ENCODE data around the gene C4B.
"Not testable (repeated sequence)": the region's sequence is repeated elsewhere in the genome, so short reads cannot be mapped to it uniquely, and the experiment has no call there.

C4B gene

DNA sequence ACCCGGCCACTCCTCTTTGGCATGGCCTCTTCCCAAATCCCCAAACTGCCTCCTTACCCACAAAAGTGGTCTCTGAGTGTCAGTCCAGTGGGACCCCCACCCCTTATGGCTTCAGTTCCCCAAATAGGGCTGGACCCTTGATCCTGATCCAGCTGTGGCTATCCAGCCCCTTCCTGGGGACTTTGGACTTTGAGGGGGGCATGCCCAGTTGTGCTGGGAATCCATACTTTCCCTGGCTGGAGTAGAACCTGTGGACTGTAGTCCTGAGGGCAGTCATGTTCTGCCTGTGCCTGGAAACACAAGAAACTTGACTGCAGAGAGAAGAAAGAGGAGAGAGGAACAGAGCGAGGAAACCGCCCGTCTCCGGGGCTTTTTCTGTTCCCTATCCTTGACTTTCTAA, 22.5 kb downstream of the C4B start:
- DNase-seq (ENCODE audit: low spot score), result not testable (repeated sequence)

DNA sequence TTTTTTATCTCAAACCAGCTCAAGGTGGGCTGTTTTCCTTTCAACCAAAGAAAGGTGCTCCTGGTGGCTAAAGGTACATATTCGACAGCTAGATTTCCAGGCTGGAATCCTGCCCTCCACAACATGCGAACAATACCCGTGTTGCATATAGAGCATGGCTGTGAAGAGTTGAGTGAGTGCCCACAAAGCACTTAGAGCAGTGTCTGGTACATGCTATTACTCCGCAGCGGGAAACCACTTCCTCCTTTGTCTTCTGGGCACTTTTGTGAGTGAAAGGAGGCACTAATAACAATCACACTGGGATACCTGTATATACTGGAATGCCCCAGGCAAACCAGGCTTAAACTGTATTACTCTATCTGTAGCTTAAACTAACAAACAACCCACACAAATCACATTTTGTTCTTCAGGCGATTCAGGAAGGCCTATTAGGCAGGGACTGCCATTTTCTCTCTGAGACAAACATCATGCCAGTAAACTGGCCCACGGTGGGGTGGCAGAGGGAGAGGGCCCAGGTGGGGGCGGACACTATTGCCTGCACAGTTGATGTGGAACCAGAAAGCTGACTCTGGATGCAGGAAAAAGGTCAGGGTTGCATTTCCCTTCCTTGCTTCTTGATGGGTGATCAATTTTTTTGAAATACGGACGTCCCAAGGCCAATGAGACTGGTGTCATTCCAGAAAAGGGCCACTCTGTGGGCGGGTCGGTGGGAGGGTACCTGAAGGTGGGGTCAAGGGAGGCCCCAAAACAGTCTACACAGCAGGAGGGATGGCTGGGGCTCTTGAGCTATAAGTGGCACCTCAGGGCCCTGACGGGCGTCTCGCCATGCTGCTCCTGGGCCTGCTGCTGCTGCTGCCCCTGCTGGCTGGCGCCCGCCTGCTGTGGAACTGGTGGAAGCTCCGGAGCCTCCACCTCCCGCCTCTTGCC, 23.3 kb downstream of the C4B start, which contains the start of gene CYP21A2:
CYP21A2 (plus strand) TSS at position 818 of the 927 bp plus-strand sequence; CDS start at position 826, 8 bp downstream.
- DNase-seq (ENCODE audit: low spot score), result not testable (repeated sequence)

DNA sequence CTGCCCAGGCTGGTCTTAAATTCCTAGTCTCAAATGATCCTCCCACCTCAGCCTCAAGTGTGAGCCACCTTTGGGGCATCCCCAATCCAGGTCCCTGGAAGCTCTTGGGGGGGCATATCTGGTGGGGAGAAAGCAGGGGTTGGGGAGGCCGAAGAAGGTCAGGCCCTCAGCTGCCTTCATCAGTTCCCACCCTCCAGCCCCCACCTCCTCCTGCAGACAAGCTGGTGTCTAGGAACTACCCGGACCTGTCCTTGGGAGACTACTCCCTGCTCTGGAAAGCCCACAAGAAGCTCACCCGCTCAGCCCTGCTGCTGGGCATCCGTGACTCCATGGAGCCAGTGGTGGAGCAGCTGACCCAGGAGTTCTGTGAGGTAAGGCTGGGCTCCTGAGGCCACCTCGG, 24.3 kb downstream of the C4B start:
- DNase-seq (ENCODE audit: low spot score), result not testable (repeated sequence)

DNA sequence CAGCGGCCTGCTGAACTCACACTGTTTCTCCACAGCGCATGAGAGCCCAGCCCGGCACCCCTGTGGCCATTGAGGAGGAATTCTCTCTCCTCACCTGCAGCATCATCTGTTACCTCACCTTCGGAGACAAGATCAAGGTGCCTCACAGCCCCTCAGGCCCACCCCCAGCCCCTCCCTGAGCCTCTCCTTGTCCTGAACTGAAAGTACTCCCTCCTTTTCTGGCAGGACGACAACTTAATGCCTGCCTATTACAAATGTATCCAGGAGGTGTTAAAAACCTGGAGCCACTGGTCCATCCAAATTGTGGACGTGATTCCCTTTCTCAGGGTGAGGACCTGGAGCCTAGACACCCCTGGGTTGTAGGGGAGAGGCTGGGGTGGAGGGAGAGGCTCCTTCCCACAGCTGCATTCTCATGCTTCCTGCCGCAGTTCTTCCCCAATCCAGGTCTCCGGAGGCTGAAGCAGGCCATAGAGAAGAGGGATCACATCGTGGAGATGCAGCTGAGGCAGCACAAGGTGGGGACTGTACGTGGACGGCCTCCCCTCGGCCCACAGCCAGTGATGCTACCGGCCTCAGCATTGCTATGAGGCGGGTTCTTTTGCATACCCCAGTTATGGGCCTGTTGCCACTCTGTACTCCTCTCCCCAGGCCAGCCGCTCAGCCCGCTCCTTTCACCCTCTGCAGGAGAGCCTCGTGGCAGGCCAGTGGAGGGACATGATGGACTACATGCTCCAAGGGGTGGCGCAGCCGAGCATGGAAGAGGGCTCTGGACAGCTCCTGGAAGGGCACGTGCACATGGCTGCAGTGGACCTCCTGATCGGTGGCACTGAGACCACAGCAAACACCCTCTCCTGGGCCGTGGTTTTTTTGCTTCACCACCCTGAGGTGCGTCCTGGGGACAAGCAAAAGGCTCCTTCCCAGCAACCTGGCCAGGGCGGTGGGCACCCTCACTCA, 25.0 kb downstream of the C4B start:
- not testable (repeated sequence) for DNase-seq (ENCODE audit: low spot score)

GRCh38 chr6:32040299-32041049, 25.9 kb downstream of the C4B start:
- DNase-seq (ENCODE audit: low spot score), result not testable (repeated sequence)

- DNase-seq (ENCODE audit: low spot score), result not testable (repeated sequence)
Observed at GRCh38 chr6:32041050-32041321, 26.4 kb downstream of the C4B start.

- not testable (repeated sequence) for DNase-seq (ENCODE audit: low spot score)
Observed at GRCh38 chr6:32041385-32041784, 26.8 kb downstream of the C4B start.

DNA sequence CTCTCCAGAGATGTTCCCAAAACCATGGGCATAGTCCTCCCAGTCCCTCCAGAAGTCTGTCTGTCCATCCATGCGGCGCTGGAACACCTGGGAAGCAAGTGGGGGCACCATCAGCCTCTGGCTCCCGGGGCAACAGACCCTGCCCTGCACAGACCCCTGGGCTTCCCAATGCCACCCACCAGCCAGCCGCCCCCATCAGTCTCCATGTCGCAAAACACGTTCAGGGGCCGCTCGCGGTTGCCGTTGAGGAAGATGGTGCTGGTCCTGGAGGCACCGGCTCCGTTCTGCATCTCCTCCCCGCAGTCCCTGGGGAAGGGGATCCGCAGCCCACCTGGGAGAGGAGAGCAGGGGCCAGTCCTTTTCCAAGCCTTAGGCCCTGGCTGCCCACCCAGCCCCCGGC, 27.7 kb downstream of the C4B start:
- not testable (repeated sequence) for DNase-seq (ENCODE audit: low spot score)

- DNase-seq (ENCODE audit: low spot score), result not testable (repeated sequence)
Observed at GRCh38 chr6:32043589-32044380, 29.2 kb downstream of the C4B start.

DNA sequence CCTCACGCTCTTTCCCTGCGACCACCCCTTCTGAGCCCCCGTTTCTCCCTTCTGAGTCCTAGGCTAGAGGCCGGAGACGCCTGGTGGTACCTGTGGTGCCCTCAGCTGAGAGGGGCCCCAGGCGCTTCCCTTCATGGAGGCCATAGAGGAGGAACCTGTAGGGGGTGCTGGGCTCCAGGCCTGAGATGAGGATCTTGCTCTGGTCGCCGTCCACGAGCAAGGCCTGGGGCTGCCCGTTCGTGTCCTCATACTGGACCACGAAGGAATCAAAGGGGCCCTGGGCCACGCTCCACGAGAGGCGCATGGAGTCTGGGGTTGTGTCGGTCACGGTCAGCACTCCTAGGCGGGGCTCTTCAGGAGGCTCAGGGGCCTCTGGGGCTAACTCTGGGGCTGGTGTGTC, 30.3 kb downstream of the C4B start:
- DNase-seq (ENCODE audit: low spot score), result not testable (repeated sequence)

GRCh38 chr6:32045811-32046449, 31.3 kb downstream of the C4B start:
- DNase-seq (ENCODE audit: low spot score), result no peak

DNA sequence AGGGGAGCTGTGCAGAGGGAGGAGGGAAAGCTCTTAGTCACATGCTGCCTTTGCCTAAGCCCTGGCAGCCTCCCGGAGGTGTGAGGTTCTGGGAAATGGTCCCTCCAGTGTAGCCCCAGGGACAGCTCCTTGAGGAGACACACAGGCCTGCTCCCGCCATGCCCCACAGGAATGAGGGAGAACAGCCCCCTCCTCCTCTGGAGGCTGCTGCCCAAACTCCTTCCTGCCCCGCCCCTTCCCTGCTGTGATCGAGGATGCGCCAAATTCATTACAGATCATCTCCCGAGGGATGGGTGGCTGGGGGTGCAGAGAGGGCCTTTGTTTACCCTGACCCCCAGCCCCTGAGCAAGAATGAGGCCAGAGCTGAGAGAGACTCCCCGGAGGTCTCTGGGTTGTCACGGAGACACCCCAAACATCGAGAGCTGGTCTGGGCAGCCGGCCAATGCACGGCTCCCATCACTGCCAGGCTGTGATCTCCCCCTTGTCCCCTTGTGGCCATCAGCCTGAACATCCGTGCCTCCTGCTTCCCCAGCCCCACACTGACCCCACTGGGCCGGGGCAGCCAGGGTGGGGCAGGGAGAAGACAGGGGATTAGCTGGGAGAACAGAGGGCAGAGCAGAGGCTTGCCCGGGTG, 32.0 kb downstream of the C4B start:
- no peak for DNase-seq (ENCODE audit: low spot score)

DNA sequence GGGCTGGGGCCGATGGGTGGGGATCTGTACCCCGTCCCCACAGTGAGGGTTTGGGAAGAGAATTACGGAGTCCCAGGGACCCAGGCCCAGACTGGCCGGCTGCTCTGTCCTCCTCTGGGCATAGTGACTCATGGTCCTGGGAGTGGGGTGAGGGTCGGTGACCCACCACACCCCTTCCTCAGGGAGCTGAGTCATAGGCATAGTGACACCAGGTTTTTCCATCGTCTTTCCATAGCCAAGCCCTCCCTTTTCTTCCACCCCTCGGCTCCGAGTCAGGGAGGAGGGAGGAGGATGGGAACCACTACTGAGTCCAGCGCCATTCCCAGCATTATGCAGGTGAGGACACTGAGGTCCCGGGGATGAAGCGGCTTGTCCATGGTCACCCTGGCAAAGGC, 32.5 kb downstream of the C4B start:
- no peak for DNase-seq (ENCODE audit: low spot score)

DNA sequence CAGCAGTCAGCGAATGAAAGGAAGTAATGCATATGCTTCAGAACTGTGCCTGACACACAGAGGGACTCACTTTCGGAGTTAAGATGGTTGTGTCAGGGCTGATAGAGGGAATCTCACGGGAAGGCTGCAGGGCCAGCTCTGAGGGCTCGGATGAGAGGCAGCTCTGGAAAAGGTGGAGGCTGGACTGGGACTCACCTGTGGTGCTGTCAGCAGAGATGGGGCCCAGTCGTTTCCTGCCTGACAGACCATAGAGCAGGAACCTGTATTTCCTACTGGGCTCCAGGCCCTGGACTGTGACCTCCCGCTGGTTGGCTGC, 32.9 kb downstream of the C4B start:
- DNase-seq (ENCODE audit: low spot score), result no peak

DNA sequence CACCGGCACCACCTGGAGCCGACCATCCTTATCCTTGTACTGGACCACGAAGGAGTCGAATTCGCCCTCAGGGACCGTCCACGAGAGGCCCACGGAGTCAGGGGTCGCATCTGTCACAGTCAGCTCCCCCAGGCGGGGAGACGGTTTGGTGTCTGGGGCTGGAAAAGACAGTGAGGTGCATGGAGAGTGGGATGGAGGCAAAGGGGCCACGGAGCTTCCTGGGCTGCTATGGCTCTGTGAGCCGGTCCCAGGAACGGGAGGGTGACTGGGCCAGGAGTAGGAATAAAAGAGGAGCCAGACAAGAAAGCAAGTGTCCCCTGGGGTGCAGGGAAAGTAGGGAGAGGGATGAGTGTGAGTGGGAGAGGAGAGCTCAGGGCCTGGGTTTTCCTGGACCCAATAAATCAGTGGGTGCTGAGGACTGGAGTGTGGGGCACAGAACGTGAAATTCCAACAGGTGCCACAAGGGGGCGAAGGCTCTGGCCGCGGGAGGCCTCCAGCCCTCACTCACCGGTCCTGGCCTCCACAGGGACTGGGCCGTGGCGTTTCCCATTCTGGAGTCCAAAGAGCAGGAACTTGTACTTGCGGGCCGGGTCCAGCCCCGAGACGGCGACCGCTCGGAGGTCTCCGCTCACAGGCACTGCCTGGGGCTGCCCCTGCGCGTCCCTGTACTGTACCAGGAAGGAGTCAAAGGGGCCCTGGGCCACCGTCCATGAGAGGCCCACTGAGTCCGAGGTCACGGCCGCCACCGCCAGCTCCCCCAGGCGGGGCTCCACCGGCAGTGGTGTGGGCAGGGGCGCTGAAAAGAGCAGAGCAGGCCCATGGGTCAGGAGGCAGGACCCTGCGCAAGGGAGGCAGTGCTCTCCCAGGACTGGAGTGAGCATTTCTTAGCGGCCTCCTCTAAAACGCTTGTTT, 33.5 kb downstream of the C4B start:
- DNase-seq (ENCODE audit: low spot score), result peak; percentile 63

DNA sequence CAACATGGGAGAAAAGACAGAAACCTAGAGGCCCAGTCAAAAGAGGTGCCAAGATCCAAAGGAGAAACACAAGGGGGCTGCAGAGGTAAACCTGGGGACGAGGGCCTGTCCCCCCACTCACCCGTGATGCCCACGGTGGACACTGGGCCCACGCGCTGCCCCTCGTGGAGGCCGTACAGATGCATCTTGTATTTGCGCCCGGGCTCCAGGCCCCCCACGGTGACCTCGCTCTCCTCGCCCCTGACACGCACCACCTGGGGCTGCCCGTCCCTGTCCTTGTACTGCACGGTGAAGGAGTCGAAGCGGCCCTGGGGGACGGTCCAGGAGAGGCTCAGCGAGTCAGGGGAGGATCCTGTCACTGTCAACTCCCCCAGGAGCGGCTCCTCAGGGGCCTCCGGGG, 34.6 kb downstream of the C4B start:
- not testable (repeated sequence) for DNase-seq (ENCODE audit: low spot score)

DNA sequence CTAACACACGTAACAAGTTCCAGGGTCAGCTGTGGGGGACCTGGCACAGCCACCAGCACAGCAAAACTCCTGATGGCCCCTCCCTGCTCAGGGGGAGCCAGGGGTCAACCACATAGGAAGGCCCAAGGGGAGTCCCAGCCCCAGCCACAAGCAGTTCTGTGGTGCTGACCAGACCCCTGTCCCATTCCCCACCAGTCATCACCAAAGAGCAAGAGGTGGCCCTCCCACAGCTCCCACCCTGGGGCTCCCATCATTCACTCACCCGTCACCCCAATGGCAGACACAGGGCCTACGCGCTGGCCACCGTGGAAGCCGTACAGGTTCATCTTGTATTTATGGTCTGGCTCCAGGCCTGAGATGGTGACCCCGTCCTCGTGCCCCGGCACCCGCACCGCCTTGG, 35.1 kb downstream of the C4B start:
- DNase-seq (ENCODE audit: low spot score), result not testable (repeated sequence)

GRCh38 chr6:32050562-32050961, 36.0 kb downstream of the C4B start:
- no peak for DNase-seq (ENCODE audit: low spot score)

- not testable (repeated sequence) for DNase-seq (ENCODE audit: low spot score)
Observed at GRCh38 chr6:32052626-32053025, 38.0 kb downstream of the C4B start.
